K562 (cell line): ENCODE results near the gene SLC25A4. TPM values are rescaled to one million over a fixed set of nuclear protein-coding genes. Genes with fewer than 3 reads are reported as not detected.
A peak's percentile ranks its signal among the peaks of the same experiment; 100 is the strongest.

Source experiments
- POLR2AphosphoS5 ChIP-seq: IDR thresholded peaks from 2 replicates; pipeline ENCODE4 v1.6.1; 2011; ENCODE audit warnings: mild to moderate bottlenecking, low read depth, low read length, moderate library complexity; ENCODE audit not compliant: control insufficient read depth, insufficient read depth
- PRDM10 ChIP-seq: fragments of 450-650 bp; IDR thresholded peaks from 2 replicates; pipeline ENCODE4 v1.6.1; 2018; ENCODE audit not compliant: partially characterized antibody
- ZMIZ1 ChIP-seq, 2 experiments: fragments of 150-350 bp in 1 of 2; IDR thresholded peaks; 2 replicates each; pipeline ENCODE4 v1.6.1; 2012 to 2016; ENCODE audit warnings: low read depth in 2 of 2, low read length in 2 of 2, mild to moderate bottlenecking in 1 of 2, moderate library complexity in 1 of 2
- polyA plus RNA-seq, 8 experiments: library from polyadenylated mRNA; depleted of rRNA in 4 of 8; stranded (reverse) in 5 of 8; unstranded in 3 of 8; fragments of >200 nt; fragmentation: Nextera tagmentation in 2 of 8; fragmentation: Illumina TruSeq in 1 of 8; extraction: Ambion mirVana in 2 of 8; extraction: Trizol in 1 of 8; gene quantifications; 2 replicates each; pipeline versions ENCODE4 v1.2.1 to v1.2.3, GENCODE V29; 2011 to 2014; ENCODE audit warnings: inconsistent platforms in 1 of 8, missing spikeins in 1 of 8
- total RNA-seq, 7 experiments: library from RNA; depleted of rRNA in 6 of 7; stranded (reverse); fragments of >200 nt in 6 of 7; fragmentation: Illumina TruSeq in 2 of 7; extraction: Trizol in 2 of 7; gene quantifications; 2 replicates each; pipeline versions ENCODE4 v1.2.1 to v1.2.3, GENCODE V29; 2011 to 2021; ENCODE audit warnings: low replicate concordance in 1 of 7

SLC25A4 gene
- total and polyA plus RNA-seq, 9 of the 15 experiments (the other 6 are each of a cell fraction or from before 2014, with no cell fraction given), result 8.3 to 28.6 (median 19.5) TPM

- TF ChIP-seq PRDM10 (peak; percentile 38), POLR2AphosphoS5 (no peak), ZMIZ1 (IDR thresholded peaks at IDR 0.05; ENCODE audit: low read depth in 2 of 2, low read length in 2 of 2) (no peak)
Measured at GRCh38 chr4:185119927-185120630, 23.0 kb upstream of the SLC25A4 start (continued).
